Measurements from ENCODE around the gene ASCL2.
"Not testable (repeated sequence)": the region's sequence is repeated elsewhere in the genome, so short reads cannot be mapped to it uniquely, and the experiment has no call there.

Gene ASCL2

GRCh38 chr11:2296913-2297622, 26.7 kb upstream of the ASCL2 start:
- DNase-seq = no peak

- no peak for DNase-seq
Observed at GRCh38 chr11:2295971-2296912, 25.9 kb upstream of the ASCL2 start.

DNA sequence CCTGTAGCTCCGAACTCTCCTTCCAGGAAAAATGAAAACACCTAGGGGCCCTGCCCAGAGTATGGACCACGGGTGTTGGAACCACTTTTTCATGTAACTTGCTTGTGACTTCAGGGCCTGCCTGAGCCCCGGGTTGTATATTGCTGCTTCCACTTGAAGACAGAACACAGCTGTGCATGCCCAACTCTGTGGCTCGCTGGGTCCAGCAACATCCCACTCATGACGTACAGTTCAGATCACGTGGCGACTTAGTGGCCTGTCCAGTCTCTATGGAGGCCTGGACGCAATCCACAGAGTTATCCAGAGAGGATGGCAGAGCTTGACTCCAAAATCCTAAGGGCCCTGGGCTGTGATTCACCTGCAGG, 24.5 kb upstream of the ASCL2 start:
- no peak for DNase-seq

DNA sequence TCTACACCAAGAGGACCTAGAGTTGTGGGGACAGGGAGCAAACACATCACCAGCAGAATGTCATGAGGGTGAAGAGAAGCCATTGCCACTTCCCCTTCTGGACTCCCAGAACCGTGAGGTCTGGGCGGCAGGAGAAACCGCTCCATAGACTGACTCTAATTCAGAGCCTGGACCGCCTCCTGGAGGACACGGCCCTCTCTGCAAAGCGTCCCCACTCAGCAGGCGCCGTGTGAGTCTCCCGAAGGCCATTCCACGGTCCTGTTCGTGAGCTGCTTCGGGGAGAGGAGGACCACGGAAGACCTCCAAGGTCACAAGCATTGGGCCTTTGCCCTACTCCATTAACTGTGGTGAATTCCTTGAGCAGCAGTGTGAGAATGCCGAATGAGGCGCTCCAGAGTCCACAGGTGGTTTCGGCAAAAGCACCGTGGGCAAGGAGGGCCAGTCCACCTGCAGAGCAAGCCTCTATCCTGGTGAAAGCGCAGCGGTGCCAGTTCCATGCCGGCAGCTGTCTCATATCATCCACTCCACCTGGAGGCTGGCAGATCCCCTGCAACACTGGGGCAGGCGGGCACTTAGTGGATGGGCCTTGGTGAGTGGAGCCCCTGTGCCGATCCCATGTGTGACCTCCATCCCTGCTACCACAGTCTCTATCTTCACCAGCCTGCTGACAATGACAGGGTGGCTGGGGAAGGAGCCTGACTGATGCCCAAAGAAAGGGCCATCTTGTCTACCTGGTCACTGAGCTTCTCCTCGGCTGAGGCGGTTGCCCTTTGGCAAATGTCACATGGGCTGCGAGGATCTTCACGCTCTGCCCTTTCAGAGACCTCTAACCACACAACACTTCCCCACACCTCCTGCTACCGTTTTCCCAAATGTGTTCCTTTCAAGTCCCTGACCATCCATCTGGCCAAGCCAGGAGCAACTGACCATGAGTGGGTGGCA, 23.9 kb upstream of the ASCL2 start:
- no peak for DNase-seq

- DNase-seq = no peak
Observed at GRCh38 chr11:2293531-2293971, 23.2 kb upstream of the ASCL2 start.

DNA sequence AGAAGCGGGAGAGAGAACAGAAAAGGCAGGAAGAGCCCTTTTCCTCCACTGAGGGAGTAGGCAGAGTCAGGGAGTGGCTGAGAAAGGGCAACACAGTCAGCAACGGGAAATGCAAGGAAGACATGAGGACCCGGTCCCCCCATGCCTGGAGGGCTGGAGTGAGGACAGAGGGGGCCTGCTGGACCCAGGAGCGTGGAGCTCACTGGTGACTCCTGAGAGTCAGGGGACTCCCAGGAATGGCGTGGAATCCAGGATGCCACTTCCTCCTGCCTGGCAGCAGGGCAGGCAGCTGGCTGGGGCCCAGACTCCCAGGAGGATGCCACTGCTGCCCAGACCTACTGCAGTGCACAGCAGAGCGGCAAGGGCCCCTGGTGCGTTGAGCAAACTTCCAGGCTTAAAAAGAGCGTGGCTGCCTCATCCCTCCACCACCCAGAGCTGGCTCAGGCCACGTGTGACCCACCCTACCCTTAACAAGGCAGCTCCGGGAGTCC, 20.0 kb upstream of the ASCL2 start:
- DNase-seq = no peak

- DNase-seq = no peak
Observed at GRCh38 chr11:2289859-2290258, 19.5 kb upstream of the ASCL2 start.

DNA sequence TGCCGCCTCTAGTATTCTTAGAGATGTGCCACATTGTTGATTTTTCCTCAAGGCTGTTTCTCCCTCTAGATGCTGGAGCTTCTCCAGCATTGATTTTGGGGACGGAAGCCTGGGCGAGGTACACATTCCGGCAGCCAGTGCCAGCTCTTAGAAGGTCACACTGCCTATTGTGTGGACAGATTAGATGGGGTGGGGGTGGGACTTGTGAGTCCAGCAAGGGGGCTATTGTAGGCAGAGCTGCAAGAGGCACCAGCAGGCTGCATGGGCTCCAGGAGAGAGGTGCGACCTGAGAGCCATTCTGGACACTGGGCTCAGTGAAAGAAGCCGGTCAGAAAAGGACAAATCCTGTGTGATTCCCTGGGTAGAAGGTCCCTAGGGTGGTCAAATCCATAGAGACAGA, 19.0 kb upstream of the ASCL2 start:
- no peak for DNase-seq

- no peak for DNase-seq
Observed at GRCh38 chr11:2287091-2287490, 16.7 kb upstream of the ASCL2 start.

- DNase-seq = not testable (repeated sequence)
Observed at GRCh38 chr11:2286350-2286749, 16.0 kb upstream of the ASCL2 start.

- DNase-seq = no peak
Observed at GRCh38 chr11:2280208-2280607, 9.8 kb upstream of the ASCL2 start.

- no peak for DNase-seq
Observed at GRCh38 chr11:2277933-2278523, 7.6 kb upstream of the ASCL2 start.

DNA sequence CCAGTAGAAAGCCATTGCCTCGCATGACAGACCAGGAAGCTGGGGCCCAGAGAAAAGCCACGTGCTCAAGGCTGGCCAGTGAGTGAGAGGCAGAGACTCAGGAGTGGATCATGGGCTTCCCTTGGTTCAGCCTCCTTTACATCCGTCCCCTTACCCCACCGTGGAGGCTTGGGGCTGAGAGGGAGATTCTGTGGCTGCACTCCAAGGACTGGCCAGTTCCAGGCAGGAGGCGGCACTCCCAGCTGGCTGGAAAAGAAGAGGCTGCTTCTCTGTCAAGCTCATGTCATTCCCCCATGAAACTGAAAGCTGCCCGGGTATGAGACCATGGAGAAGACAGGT, 6.6 kb upstream of the ASCL2 start:
- no peak for DNase-seq

DNA sequence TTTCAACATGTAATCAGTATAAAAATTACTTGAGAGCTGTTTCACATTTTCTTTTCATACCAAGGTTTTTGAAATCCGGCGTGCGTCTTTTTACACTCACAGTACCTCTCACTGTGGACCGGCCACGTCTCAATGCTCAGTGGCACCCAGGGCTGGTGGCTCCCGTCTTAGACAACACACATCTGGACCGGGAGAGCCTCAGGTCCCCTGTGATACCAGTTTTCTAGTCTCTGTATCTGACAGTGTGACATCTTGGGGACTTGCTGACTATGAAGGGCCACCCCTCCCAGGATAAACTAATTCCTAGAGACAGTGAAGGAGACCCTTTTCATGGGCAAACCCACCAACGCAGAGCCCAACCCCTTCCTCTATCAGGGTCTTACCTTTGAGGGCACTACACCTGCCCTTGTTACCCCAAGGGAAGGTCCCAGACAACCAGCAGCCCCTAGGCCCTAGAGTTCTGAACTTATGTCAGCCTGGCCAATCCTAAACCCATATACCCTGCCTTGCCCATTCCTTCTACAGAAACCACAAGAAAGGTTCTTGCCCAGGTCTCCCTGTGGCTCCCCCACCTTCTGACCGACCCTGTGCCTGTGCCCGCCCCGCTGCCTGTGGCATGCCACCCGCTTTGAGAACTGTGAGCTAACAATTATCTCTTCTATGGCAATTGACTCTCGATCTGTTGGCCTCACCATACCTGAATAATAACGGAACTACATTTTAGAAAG, 6.1 kb upstream of the ASCL2 start:
- DNase-seq = no peak

DNA sequence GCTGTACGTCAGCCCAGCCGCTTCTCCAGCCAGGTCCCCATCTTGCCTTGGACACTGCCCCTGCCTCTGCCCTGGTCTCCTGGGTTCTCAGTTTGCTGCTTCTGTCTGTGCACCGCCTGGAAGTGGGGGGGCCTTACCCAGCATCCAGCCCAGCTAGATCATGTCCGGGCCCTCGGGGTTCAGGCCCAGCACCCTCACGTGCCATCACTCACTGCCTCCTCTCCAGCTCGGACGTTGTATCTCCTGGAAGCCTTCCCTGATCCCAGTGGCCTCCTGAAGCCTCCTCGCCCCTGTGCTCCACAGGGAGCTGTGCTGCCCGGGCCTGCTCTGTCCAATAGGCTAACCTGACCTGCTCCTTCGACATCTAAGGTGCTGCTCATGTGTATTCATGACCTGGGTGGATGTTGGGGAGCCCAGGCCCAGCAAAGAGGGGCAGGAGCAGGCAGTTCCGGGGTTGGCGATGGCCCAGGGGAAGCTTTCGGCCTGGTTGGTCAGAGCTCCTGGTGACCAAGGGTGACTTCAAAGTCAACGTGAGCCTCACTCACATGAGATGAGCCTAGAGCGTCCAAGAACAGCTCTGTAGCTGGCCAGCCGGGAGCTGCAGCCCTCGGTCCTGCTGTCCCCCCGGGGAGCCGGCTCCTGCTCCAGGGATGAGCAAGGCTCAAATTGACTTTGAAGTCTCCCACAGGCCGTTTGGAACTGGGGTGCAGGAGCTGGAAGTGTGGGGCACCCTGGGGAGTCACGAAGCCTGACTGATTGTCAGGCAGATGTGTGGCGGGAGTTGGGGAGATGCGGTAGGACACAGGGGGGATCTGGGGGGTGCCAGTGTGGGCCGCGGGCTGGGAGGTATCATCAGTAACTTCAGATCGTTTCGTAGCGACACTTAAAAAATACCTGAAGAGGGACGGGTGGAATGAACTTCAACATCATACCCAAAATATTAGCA, 5.2 kb upstream of the ASCL2 start:
- no peak for DNase-seq

GRCh38 chr11:2273771-2274170, 3.4 kb upstream of the ASCL2 start:
- DNase-seq = no peak

- DNase-seq = no peak
Observed at GRCh38 chr11:2273311-2273710, 2.9 kb upstream of the ASCL2 start.

DNA sequence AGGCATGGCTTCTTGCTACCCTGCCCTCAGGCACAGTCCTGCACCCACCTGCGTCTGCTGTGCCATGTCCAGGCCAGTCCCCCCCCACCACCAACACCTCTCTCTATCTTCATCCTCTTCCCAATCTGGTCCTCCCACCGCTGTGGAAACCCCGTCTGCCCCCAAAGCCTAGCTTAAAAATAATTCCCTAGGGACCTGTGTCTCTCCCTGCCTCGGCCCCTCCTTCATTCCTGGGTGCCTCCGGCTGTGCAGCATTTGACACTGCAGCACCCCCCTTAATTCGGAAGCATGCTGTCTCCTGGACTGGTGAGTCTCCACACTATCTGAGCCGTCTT, 2.5 kb upstream of the ASCL2 start:
- no peak for DNase-seq

- no peak for DNase-seq
Observed at GRCh38 chr11:2272228-2272945, 2.0 kb upstream of the ASCL2 start.

Data from effector CD4-positive, alpha-beta T cell (primary cell).